ENCODE measurements around the gene SPRED1.
"Not testable (repeated sequence)": the region's sequence is repeated elsewhere in the genome, so short reads cannot be mapped to it uniquely, and the experiment has no call there.

SPRED1 gene

DNA sequence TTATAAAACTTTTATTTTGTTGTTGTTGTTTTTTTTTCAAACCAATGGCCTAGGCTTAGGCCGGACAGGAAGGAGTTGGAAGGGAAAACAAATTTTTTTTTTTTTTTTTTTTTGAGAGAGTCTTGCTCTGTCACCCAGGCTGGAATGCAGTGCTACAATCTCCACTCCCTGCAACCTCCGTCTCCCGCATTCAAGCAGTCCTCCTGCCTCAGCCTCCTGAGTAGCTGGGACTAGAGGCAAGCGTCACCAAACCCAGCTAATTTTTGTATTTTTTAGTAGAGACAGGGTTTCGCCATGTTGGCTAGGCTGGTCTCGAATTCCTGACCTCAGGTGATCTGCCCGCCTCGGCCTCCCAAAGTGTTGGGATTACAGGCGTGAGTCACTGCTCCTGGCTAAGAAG lies 15.6 kb upstream of the SPRED1 start:
- not testable (repeated sequence) for FAIRE-seq

DNA sequence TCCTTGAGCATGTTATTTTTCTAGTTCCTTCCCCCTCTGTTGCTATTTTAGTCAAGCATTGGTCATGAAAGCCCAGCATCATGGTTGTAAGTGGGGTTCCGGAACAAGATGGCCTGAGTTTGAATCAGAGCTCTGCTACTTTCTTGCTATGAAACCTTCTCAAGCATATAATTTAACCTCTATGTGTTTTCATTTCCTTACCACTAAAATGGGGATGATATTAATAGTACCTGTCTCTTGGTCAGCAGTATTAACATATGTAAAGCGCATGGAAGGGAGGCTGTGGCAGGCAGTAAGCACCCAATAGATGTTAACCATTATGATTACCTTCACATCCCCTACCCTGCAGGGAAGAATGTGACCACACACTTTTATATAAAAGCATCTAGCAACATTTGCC lies 14.3 kb upstream of the SPRED1 start:
- FAIRE-seq, result no peak

- no peak for FAIRE-seq
Observed at GRCh38 chr15:38242055-38242454, 10.6 kb upstream of the SPRED1 start.

GRCh38 chr15:38243278-38244055 lies 9.2 kb upstream of the SPRED1 start:
- no peak for FAIRE-seq

DNA sequence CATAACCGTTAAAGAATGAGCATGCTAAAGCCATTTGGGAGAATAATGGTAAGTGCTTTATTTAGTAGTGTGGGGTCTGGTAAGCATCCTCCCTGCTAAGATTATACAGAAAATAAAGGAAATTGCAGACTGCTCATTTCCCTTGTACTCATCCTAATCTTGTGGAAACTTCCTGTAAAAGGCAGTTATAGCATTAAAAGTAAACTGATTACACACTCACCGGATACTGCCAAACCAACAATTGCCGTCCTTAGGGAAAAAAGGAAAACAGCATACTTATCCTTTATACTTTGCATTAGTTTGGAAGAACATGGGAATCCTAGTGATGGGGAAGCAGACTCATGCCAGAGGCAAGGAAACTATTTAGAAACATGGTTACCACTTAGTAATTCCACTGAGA lies 5.3 kb upstream of the SPRED1 start:
- FAIRE-seq, result no peak

GRCh38 chr15:38253351-38253781 lies 730 bp downstream of the SPRED1 start:
- FAIRE-seq, result no peak

- FAIRE-seq, result peak; percentile 90
Observed at GRCh38 chr15:38254051-38254883, 1.6 kb downstream of the SPRED1 start.

DNA sequence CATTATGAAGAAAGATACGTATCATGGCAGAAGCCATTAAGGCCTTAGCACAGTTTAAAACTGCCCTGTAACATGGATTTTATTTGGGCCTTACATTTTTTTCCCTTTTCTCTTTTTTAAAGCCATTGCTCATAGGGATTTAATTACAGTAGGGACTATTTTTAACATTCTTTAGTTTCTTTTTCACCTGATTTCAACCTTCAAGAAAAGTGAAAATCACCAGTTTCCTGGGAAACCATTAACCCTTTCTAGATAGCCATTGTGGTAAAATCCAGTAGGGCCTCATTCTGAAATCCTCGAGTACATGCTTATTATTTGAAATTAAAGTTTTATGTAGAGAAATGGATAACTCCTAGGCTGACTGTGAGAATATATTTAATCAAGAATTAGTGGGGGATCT lies 3.1 kb downstream of the SPRED1 start:
- FAIRE-seq, result no peak

GRCh38 chr15:38257676-38258075 lies 5.0 kb downstream of the SPRED1 start:
- FAIRE-seq, result no peak

- FAIRE-seq, result no peak
Observed at GRCh38 chr15:38259134-38259533, 6.5 kb downstream of the SPRED1 start.

DNA sequence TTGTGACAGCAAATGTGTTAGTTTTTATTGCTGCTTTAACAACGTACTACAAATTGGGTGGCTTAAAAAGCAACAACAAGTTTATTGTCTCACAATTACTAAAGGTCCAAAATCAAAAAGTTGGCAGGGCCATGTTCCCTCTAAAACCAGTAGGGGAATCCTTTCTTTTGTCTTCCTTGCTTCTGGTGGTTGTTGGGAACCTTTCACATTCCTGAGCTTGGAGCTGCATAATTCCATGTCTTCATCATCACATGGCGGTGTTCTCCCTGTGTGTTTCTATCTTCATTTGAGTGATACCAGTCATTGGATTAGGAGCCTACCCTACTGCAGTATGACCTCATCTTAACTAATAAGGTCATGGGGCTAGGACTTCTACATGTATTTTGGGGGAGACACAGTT lies 7.4 kb downstream of the SPRED1 start:
- FAIRE-seq, result no peak

- no peak for FAIRE-seq
Observed at GRCh38 chr15:38263251-38263650, 10.6 kb downstream of the SPRED1 start.

- FAIRE-seq, result no peak
Observed at GRCh38 chr15:38263996-38264395, 11.4 kb downstream of the SPRED1 start.

DNA sequence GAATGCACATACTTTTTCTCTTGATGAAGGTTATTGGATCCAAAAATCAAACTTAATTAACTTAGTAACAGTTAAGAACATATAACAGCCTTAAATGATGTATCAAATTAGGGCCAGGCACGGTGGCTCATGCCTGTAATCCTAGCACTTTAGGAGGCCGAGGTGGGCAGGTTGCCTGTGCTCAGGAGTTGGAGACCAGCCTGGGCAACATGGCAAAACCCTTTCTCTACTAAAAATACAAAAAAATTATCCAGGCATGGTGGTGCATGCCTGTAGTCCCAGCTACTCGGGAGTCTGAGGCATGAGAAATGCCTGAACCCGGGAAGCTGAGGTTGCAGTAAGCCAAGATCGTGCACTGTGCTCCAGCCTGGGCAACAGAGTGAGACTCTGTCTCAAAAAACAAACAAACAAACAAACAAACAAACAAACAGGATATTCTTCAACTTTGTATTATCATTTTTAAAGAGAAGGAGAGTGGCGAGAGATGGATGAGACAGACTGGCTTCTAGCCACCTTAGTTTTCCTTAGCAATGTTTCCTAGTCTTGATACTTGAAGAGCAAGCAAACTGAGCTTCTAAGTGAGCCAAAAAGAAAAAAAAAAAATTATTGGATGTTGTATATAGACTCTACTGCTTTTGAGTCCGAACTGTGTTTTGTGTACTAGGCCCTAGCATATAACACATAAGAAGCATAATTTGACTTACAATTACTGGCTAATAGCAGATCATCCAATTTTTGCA lies 13.8 kb downstream of the SPRED1 start:
- no peak for FAIRE-seq

GRCh38 chr15:38267421-38268022 lies 14.9 kb downstream of the SPRED1 start:
- no peak for FAIRE-seq

GRCh38 chr15:38271144-38271543 lies 18.5 kb downstream of the SPRED1 start:
- FAIRE-seq, result no peak

GRCh38 chr15:38271895-38272294 lies 19.3 kb downstream of the SPRED1 start:
- no peak for FAIRE-seq

- not testable (repeated sequence) for FAIRE-seq
Observed at GRCh38 chr15:38272431-38272830, 19.8 kb downstream of the SPRED1 start.

DNA sequence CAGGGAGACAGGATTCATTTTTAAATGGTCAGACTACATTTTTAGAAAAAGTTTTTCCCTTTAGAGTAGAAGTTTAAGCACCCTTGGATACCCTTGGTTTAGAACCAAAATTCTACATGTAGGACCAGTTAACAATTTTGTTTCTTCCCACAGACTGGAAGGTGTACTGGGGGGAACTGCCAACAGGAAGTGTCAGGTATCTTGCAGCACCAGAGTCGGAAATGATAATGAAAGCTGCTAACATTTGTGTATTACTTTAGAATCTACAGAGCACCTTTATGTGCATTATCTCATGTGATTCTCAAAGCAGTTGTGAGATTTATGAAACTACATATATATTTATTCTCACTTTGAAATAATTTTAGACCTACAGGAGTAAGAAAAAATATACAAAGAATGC lies 21.5 kb downstream of the SPRED1 start:
- no peak for FAIRE-seq

GRCh38 chr15:38275959-38276358 lies 23.3 kb downstream of the SPRED1 start:
- FAIRE-seq, result no peak

GRCh38 chr15:38277281-38277680 lies 24.6 kb downstream of the SPRED1 start:
- FAIRE-seq, result not testable (repeated sequence)

- FAIRE-seq, result no peak
Observed at GRCh38 chr15:38281031-38281430, 28.4 kb downstream of the SPRED1 start.

GRCh38 chr15:38283010-38283409 lies 30.4 kb downstream of the SPRED1 start:
- no peak for FAIRE-seq

All from islet of Langerhans (tissue), 1 donor.